ENCODE measurements around the gene ZG16B. TPM values are rescaled to one million over a fixed set of nuclear protein-coding genes. Genes with fewer than 3 reads are reported as not detected.

The ZG16B gene
- total RNA-seq, 1 experiment from 2014 or later: 0.47 TPM

DNA sequence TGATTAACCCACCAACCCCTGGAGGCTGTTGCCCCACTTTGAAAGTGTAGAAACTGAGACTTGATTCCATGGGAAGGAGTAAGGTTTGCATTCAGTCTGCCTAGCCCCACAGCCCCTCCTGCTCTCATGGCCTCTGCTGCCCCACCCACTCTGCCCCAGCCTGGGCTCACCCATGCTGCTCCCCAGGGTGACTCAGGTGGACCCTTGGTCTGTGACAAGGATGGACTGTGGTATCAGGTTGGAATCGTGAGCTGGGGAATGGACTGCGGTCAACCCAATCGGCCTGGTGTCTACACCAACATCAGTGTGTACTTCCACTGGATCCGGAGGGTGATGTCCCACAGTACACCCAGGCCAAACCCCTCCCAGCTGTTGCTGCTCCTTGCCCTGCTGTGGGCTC is 25.4 kb upstream of the ZG16B start:
- no peak for DNase-seq (ENCODE audit: low read depth)

DNA sequence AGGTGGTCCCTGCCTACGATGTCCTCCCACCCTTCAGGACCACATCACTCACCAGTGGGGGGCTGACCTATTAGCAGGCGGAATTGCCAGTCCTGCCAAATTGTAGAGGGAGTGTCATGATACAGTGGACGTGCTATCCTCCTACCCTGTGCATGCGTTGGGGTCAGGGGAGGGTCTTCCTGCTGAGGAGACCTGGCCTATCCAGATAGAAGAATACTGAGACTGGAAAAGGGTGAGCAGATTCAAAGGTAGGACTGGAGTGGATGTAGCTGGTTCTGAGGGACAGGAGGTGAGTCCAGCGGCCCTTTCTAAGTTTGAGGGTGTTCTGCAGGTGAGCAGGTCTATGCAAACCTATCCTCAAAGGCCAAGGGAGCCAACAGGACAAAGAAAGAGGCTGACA is 23.8 kb upstream of the ZG16B start:
- DNase-seq (ENCODE audit: low read depth): no peak

DNA sequence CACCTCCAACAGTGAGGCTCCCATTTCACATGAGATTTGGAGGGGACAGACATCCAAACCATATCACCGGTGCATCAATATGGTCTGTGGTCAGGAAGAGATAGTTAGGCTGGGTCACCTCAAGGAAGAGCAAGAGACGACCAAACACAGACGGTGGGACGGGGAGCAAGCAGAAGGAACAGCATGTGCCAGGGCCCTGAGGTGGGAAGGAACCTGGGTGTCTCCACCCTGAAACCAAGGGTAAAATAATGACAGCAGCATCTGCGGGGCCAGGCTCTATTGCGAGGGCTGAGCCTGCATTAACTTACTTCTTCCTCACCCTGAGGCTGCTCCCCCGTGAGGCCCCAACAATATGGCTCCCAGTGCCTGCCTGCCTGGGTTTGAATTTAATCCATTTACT is 21.9 kb upstream of the ZG16B start:
- DNase-seq (ENCODE audit: low read depth): no peak

DNA sequence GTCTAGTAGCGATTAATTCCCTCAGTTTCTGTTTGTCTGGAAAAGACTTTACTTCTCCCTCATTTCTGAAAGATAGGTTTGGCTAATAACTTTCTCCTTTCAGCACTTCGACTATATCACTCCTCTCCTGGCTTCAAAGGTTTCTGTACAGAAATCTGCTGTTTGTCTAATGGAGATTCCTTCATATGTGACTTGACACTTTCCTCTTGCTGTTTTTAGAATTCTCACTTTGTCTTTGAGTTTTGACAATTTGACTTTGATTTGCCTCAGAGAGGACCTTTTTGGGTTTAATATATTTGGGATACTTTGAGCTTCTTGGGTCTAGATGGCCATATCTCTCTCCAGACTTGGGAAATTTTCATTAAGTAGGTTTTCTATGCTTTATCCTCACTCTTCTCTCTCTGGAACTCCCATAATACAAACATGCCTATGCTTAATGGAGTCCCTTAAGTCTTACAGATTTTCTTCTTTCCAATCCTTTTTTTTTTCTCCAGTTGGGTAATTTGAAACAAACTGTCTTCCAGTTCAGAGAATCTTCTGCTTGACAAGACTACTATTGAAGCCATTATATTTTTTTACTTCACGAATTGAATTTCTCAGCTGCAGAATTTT is 20.8 kb upstream of the ZG16B start:
- DNase-seq (ENCODE audit: low read depth): no peak

DNA sequence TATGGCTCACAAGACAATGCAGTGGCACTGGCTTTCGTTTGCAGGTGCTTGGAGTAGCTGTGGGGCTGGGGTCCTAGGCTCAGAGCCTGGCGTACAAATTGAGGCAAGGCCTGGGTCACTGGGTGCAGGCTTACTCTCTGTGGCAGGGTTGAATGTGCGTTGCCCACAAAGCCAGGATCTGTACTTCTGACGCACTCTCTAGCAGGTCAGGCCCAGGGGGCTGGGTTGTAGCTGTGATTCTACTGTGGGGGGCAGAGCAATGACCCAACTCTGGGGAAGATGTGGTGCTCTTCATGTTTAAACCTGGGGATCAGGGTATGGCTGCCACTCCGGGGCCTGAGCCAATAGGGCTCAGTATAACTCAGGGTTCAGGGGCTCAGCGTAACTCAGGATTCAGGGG is 19.5 kb upstream of the ZG16B start:
- DNase-seq (ENCODE audit: low read depth): no peak

DNA sequence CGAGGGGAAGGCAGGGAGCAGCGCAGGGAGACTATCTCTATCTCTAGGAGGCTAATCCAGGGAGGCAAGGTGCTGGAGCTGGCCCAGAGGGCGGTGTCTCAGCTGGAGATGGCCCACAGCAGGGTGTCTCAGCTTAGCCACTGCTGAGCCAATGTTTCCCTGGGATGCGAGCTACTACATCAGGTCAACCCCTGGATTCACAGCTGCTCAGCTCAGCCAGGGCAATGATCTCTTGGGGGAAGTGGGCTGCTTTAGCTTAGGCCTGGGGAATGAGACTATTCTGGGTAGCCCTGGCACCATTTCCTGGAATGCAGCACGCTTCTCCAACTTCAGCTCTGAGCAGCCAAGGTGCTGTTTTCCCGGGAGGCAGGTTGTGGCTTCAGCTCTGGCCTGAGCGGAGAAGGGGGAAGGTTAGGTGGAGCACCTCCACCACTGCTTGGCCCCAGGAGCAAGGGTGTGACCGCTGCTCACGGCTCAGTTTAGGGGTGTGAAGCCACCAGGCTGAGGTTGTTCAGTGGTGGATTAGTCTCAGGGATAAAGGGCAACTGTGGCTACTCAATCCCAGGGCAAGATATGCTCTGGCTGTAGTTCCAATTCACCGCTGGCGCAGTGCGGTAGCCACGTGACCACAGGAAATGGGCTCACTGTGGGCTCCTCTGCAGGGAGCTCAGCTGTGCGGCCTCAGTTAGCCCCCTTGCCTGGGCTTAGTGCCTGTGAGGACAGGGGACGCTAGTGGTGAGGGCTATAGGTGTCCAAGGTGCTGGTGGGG is 18.2 kb upstream of the ZG16B start:
- DNase-seq (ENCODE audit: low read depth): no peak

DNA sequence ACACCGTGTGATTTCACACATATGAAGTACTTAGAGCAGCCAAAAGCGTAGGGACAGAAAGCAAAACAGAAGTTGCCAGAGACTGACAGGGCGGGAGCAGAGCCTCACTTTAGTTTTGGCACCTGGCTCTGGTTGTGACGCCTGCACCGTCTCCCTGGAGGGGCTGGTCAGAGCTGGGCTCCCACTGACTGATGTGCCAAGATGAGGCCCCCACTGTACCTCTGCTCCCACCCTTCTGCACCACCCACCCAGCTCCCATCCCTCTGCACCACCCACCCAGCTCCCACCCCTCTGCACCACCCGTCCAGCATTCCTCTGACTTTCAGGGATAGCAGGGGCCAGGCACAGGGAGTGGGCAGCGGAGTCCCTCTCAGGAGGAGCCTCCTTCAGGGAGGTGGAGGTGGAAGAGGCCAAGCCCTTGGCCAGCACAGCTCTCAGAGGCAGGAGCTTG is 16.3 kb upstream of the ZG16B start:
- no peak for DNase-seq (ENCODE audit: low read depth)

DNA sequence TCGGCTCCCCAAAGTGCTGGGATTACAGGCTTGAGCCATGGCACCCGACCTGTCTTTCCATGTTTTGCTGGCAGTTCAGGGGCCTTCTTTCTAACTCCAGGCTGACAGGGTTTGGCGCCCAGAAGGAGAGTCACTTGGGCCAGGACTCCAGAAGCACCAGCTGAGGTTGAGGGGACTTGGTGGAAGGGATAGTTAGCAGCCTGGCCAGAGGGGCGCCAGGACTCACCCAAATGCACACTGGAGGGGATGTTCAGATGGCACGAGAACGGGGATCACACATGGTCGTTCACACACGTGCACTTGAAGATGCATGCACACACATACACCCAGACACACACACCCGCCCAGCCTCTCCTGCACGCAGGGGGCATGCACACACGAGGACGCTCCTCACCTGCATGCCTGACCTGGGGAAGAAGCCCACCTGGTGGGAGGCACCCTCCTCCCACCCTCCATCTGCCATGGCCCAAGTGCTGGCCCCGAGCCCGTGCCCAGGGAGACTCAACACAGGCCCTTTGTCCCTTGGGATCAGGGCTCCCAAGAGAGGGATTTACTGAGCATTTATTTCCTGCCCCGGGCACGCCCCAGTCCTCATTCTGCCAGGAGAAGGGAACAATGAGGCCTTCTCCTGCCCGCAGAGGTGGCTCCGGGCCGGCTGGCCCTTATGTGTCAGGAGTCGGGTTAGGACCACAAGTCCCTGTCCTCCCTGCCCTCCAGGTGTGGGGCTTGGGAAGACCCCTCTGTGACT is 15.4 kb upstream of the ZG16B start:
- DNase-seq (ENCODE audit: low read depth): no peak

DNA sequence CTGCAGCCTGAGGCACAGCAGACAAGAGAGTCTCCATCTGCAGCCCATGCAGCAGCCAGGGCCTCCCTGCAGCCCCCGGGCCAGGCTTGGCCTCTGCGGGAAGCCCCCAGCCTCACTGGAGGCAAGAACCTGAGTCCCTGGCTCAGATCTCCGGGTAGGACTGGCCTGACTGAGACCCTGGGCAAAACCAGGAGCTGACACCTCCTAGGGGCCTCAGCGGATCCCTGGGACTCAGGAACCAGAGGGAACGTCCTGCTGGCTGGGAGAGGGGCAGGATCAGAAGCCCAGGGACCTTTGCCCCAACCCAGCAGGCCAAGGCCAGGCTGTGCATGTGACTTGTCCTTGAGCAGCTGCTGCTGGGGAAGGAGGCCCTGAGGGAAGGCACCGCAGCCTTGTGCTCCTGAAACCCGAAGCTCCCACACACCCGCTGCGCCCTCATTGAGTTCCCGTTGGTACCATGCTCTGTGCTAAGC is 14.8 kb upstream of the ZG16B start:
- DNase-seq (ENCODE audit: low read depth): no peak

DNA sequence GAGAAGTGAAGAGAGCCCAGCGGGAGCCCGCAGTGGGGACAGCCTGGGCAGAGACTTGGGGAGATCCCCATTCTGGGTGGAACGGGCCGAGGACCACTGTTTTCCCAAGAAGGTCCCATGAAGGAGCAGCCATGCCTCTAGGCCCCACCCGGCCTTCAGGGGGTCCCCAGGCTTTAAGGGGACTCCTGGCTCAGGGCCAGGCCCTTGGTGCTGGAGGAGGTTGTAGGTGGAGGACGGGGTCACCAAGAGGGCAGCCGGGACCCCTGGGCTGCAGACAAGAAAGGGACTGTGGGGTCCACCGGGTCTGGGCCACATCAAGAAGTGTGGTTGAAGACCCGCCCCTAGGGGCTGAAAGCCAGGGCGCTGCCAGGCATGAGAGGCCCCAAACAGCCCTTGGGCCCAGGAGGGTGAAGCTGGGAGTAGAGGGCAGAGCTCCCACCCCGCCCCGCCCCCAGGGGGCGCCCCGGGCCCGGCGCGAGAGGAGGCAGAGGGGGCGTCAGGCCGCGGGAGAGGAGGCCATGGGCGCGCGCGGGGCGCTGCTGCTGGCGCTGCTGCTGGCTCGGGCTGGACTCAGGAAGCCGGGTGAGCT is 13.3 kb upstream of the ZG16B start, which contains the start of gene PRSS21:
TSS of gene PRSS21 (plus strand) at position 487 of the 589 bp plus-strand sequence. CDS start at position 519, 32 bp downstream.
- no peak for DNase-seq (ENCODE audit: low read depth)

DNA sequence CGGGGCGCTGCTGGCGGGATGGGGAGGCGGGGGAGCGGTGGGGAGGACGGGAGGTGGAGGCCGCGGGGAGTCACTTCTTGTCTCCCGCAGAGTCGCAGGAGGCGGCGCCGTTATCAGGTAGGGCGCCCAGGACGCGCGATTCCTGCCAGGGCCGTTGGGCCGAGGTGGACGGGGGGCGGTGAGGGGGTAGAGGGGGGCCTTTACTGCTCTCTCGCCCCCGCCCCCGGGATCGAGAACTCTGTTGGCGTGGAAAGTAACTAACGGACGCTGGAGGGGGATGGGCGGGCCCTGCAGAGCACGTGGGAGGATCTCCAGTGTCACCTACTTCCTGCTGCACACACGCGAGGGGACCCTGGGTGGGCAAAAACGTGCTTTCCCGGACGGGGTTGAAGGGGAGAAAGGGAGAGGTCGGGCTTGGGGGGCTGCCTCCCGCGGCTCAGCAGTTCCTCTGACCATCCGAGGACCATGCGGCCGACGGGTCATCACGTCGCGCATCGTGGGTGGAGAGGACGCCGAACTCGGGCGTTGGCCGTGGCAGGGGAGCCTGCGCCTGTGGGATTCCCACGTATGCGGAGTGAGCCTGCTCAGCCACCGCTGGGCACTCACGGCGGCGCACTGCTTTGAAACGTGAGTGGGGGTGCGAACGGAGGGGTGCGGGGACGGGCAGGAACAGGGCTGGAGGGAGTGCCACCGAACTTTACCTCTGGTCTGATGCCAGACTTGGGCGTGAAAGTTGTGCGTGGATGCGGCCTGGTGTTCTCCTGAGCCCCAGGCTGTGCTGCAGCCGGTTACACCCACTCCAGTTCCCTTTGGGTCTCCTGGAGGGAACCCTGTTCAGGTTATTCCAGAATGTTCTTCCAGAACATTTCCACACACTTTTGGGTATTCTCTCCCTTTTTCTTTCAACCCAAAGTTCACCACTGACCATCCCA is 12.5 kb upstream of the ZG16B start:
- DNase-seq (ENCODE audit: low read depth): no peak

DNA sequence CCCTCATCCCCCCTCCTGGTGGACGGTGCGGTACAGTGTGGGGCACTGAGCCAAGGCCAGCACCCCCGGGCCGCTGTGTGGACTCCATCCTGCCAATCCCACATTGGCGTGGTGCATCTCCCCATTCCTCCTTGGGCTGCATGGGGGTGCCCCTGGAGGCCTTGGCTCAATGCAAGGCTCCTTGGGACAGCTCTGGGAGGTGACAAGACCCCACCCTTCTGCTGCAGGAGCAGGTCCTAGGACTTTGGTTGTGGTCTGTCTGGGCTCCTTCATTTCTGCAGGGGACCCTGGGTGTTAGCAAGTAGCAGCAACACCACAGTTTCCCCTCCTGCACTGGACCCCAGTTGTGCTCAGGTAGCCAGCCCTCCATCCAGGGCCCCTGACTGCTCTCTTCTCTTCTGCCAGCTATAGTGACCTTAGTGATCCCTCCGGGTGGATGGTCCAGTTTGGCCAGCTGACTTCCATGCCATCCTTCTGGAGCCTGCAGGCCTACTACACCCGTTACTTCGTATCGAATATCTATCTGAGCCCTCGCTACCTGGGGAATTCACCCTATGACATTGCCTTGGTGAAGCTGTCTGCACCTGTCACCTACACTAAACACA is 11.7 kb upstream of the ZG16B start:
- no peak for DNase-seq (ENCODE audit: low read depth)

DNA sequence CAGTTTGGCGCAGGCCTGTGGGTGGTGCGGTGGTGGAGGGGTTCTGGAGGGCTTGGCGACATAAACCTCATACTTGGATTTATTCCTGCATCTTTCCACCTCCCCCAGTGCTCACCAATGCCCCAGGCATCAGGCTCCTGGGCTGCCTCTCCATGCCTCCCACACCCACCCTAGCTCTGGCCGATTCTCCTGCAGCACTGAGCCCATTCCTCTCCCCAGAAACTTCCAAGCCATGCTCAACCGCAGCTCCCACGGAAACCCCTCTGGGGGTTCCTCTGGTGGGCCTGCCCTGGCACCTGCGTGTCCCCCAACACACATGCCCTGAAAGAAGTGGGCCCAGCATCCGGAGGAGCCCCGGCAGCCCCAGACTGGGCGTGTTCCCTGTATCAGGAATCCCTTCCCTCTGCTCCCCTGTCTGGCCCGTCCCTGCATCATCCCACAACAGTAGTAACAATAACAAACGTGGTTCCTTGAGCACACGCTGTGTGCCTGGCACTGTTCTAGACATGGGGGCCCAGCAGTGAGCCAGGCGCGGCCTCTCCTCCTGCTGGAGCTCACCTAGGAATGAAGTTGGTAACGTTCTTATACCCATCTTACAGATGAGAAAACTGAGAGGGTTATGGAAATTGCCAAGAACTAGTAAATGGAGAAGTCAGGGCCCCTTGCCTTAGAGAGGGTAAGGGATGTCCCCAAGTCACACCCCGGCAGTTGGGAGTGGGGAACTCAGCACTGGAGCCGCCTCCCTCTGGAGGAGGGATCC is 10.7 kb upstream of the ZG16B start:
- no peak for DNase-seq (ENCODE audit: low read depth)

DNA sequence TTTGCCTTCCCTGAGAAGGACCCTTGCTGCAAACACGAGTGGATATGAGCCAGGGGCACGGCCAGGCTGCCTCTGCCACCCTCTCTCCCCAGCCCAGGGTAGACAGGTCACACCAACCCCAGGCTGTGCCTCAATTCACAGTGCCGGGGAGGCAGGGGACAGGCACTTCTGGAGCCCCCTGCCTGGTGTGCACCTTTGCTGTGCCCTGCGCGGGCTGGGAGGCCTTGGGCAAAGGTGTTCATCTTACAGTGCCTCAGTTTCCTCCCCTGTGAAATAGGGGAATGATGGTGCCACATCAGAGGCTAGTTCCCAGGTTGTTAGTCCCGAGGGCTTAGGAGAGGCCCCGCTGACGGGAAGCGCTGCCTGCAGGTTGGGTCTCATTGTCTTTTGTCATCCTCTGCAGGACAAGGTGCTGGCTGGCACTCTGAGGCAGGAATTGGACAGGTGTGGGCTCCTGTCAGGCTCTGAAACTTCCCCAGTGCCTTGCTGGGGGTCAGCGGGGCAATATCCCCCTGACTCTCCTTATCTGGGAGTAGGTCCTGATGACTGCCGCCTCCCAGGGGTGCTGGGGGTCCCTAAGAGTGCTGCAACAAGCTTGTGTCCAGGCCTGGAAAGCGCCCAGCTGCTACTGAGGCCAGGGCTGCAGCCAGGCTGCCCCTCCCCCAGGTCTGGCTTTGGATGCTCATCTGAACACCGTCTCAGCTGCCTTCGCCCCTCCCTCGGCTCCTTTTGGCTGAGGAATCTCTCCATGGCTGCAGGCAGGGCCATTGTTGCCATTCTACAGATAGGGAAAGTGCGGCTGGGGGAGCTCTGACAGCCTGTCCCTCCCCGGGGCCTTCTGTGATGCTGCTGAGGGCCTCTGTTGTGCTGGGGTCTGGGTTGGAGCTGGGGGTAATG is 9.9 kb upstream of the ZG16B start:
- no peak for DNase-seq (ENCODE audit: low read depth)

DNA sequence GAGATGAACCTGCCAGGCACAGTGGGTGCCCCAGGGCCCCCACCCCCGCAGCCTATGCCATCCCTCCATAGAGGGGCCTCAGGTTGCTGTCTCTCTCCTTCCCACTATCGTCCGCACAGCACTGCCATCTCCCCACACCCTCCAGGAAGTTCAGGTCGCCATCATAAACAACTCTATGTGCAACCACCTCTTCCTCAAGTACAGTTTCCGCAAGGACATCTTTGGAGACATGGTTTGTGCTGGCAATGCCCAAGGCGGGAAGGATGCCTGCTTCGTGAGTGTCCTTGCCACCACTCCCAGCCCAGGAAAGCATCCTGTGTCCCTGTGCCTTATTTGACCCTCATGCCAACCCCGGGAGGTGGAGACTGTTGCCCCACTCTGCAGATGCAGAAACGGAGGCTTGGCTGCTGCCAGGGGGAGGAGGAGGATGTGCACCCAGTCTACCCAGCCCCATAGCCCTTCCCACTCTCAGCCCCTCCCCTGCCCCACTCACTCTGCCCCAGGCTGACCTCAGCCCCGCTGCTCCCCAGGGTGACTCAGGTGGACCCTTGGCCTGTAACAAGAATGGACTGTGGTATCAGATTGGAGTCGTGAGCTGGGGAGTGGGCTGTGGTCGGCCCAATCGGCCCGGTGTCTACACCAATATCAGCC is 9.1 kb upstream of the ZG16B start:
- DNase-seq (ENCODE audit: low read depth): no peak

DNA sequence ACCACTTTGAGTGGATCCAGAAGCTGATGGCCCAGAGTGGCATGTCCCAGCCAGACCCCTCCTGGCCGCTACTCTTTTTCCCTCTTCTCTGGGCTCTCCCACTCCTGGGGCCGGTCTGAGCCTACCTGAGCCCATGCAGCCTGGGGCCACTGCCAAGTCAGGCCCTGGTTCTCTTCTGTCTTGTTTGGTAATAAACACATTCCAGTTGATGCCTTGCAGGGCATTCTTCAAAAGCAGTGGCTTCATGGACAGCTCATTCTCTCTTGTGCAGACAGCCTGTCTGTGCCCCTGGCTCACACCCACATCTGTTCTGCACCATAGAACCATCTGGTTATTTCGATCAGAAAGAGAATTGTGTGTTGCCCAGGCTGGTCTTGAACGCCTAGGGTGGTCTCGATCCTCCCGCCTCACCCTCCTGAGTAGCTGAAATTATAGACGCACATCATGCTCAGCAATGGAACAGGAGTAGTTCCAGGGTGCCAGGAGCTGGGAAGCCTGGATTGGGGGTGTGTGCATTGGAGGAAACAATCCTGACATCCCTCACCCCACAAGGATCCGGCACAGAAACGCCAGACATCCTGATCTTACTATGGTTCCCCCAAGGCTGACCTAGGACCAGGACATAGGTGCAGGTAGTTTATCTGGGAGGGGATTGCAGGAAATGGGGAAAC is 8.5 kb upstream of the ZG16B start:
- DNase-seq (ENCODE audit: low read depth): no peak

DNA sequence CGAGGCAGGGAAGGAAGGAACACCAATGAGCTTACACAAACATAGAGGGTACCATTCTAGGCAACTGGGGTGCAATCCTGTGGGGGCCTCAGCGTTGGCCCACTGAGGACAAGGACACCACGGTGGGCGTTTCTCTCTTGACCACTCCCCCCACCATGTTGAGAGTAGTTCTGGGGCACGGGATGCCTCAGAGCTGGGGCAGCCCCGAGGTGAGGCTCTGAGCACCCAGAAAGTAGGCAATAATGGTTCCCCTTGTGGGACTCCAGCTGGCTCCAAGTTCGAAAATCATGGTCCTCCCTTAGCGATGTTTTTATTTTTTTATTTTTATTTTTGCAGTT is 8.0 kb upstream of the ZG16B start:
- no peak for DNase-seq (ENCODE audit: low read depth)
